Trophoblast cell (in vitro differentiated cells and primary cell): ENCODE data around the gene AIP.

ENCODE experiments used
- DNase-seq, 2 donors: peaks; one replicate each; pipeline ENCODE4 v3.0.0-alpha.2; 2016
- H2AFZ ChIP-seq: 2 replicates; pipeline ENCODE4 v1.6.1; 2013; ENCODE audit warnings: low read length, moderate library complexity, mild to moderate bottlenecking; ENCODE audit not compliant: insufficient read depth, poor library complexity
- H2AK5ac ChIP-seq: 2 replicates; pipeline ENCODE4 v1.6.1; 2013; ENCODE audit warnings: mild to moderate bottlenecking, low read length
- H2BK120ac ChIP-seq: 2 replicates; pipeline ENCODE4 v1.6.1; 2013; ENCODE audit warnings: low read length, mild to moderate bottlenecking, moderate library complexity; ENCODE audit not compliant: insufficient read depth, poor library complexity
- H2BK12ac ChIP-seq: 2 replicates; pipeline ENCODE4 v1.6.1; 2013; ENCODE audit warnings: mild to moderate bottlenecking, low read length, moderate library complexity
- H2BK5ac ChIP-seq: 2 replicates; pipeline ENCODE4 v1.6.1; 2013; ENCODE audit warnings: low read length, low read depth, moderate library complexity, mild to moderate bottlenecking; ENCODE audit not compliant: poor library complexity
- H3K14ac ChIP-seq: 2 replicates; pipeline ENCODE4 v1.6.1; 2013; ENCODE audit warnings: mild to moderate bottlenecking, low read length
- H3K18ac ChIP-seq: 2 replicates; pipeline ENCODE4 v1.6.1; 2013; ENCODE audit warnings: mild to moderate bottlenecking, low read length
- H3K23ac ChIP-seq: 2 replicates; pipeline ENCODE4 v1.6.1; 2013; ENCODE audit warnings: low read length
- H3K27ac ChIP-seq: 2 replicates; pipeline ENCODE4 v1.5.1; 2013; ENCODE audit warnings: low read depth, mild to moderate bottlenecking, inconsistent platforms, low read length, moderate library complexity
- H3K27me3 ChIP-seq: 2 replicates; pipeline ENCODE4 v1.6.1; 2013; ENCODE audit warnings: inconsistent platforms, mild to moderate bottlenecking, low read length, moderate library complexity; ENCODE audit not compliant: insufficient read depth
- H3K36me3 ChIP-seq, 2 experiments: 1 replicate in 1 of 2; 2 replicates in 1 of 2; pipeline ENCODE4 v1.6.1; 2013; ENCODE audit warnings: low read length in 2 of 2, mild to moderate bottlenecking in 2 of 2, moderate library complexity in 1 of 2; ENCODE audit not compliant: insufficient read depth in 2 of 2, control insufficient read depth in 1 of 2
- H3K4ac ChIP-seq: 2 replicates; pipeline ENCODE4 v1.6.1; 2013; ENCODE audit warnings: low read depth, mild to moderate bottlenecking, low read length, moderate library complexity
- H3K4me1 ChIP-seq, 2 experiments: 1 replicate in 1 of 2; 2 replicates in 1 of 2; pipeline ENCODE4 v1.6.1; 2013; ENCODE audit warnings: low read length in 2 of 2, mild to moderate bottlenecking in 2 of 2, moderate library complexity in 1 of 2; ENCODE audit not compliant: insufficient read depth in 2 of 2, control insufficient read depth in 1 of 2
- H3K4me2 ChIP-seq: 2 replicates; pipeline ENCODE4 v1.6.1; 2013; ENCODE audit warnings: inconsistent platforms, mild to moderate bottlenecking, low read length, moderate library complexity
- H3K4me3 ChIP-seq: 2 replicates; pipeline ENCODE4 v1.5.1; 2013; ENCODE audit warnings: mild to moderate bottlenecking, low read depth, low read length, inconsistent platforms
- H3K79me1 ChIP-seq: one replicate; pipeline ENCODE4 v1.6.1; 2013; ENCODE audit warnings: low read length
- H3K79me2 ChIP-seq: 2 replicates; pipeline ENCODE4 v1.6.1; 2013; ENCODE audit warnings: low read length, mild to moderate bottlenecking; ENCODE audit not compliant: control insufficient read depth, insufficient read depth, poor library complexity
- H3K9ac ChIP-seq: 2 replicates; pipeline ENCODE4 v1.6.1; 2013; ENCODE audit warnings: mild to moderate bottlenecking, low read length
- H3K9me3 ChIP-seq: 2 replicates; pipeline ENCODE4 v1.6.1; 2013; ENCODE audit warnings: low read depth, mild to moderate bottlenecking, control low read depth, inconsistent platforms, low read length; ENCODE audit not compliant: insufficient read depth
- H4K12ac ChIP-seq: 2 replicates; pipeline ENCODE4 v1.6.1; 2013; ENCODE audit warnings: low read depth, mild to moderate bottlenecking, low read length, moderate library complexity
- H4K8ac ChIP-seq: 2 replicates; pipeline ENCODE4 v1.6.1; 2013; ENCODE audit warnings: low read depth, mild to moderate bottlenecking, low read length, moderate library complexity
- H4K91ac ChIP-seq: one replicate; pipeline ENCODE4 v1.6.1; 2013; ENCODE audit warnings: low read depth, mild to moderate bottlenecking, low read length, moderate library complexity
- whole genome bisulfite sequencing: extraction: QIAGEN DNeasy Blood & Tissue Kit; methylation state at CpG from one replicate; pipeline ENCODE4 v1.1.7; 2013; ENCODE audit warnings: missing lambda C conversion rate; ENCODE audit not compliant: insufficient read length, insufficient coverage; ENCODE audit errors: extremely low coverage; 5-methylcytosine and 5-hydroxymethylcytosine counted together

AIP gene

GRCh38 chr11:67517784-67518552 is 35.1 kb downstream of the AIP start:
- no peak for DNase-seq
- Histone ChIP-seq H3K79me1 (no peaks in the 10 kb centered on the region), H2BK120ac (no peak overlapping the region), H4K91ac (no peak overlapping the region), H3K23ac (no peak overlapping the region), H3K14ac (no peak overlapping the region), H3K36me3 (no peaks in the 10 kb centered on the region), H3K4me3 (no peak overlapping the region), H3K4me2 (no peak overlapping the region), H3K9ac (no peak overlapping the region), H3K27me3 (no peaks in the 10 kb centered on the region), H3K79me2 (no peaks in the 10 kb centered on the region), H3K27ac (no peak overlapping the region), H3K9me3 (peaks cover 1% of the 10 kb centered on the region), H3K4me1 (no peaks in the 10 kb centered on the region), H4K8ac (no peak overlapping the region), H3K18ac (no peak overlapping the region), H2AK5ac (no peak overlapping the region), H2AFZ (no peak overlapping the region), H3K4ac (no peak overlapping the region), H4K12ac (no peak overlapping the region), H2BK5ac (no peak overlapping the region), H2BK12ac (no peak overlapping the region)
- no CpG with 5 or more reads among the region's 10 CpGs for WGBS

- Histone ChIP-seq H3K4me3 (no peak overlapping the region), H3K9me3 (peaks cover 1% of the 10 kb centered on the region), H2AFZ (no peak overlapping the region), H3K79me2 (no peaks in the 10 kb centered on the region), H2BK5ac (no peak overlapping the region), H2BK12ac (no peak overlapping the region), H4K8ac (no peak overlapping the region), H4K91ac (no peak overlapping the region), H4K12ac (no peak overlapping the region), H2AK5ac (no peak overlapping the region), H3K27me3 (no peaks in the 10 kb centered on the region), H3K4ac (no peak overlapping the region), H3K36me3 (no peaks in the 10 kb centered on the region), H3K14ac (no peak overlapping the region), H3K27ac (no peak overlapping the region), H3K9ac (no peak overlapping the region), H3K18ac (no peak overlapping the region), H3K4me2 (no peak overlapping the region), H3K23ac (no peak overlapping the region), H3K4me1 (no peaks in the 10 kb centered on the region), H2BK120ac (no peak overlapping the region), H3K79me1 (no peaks in the 10 kb centered on the region)
- no CpG with 5 or more reads among the region's 32 CpGs for WGBS
- DNase-seq, result no peak
Observed at GRCh38 chr11:67519726-67520125, 36.9 kb downstream of the AIP start.

DNA sequence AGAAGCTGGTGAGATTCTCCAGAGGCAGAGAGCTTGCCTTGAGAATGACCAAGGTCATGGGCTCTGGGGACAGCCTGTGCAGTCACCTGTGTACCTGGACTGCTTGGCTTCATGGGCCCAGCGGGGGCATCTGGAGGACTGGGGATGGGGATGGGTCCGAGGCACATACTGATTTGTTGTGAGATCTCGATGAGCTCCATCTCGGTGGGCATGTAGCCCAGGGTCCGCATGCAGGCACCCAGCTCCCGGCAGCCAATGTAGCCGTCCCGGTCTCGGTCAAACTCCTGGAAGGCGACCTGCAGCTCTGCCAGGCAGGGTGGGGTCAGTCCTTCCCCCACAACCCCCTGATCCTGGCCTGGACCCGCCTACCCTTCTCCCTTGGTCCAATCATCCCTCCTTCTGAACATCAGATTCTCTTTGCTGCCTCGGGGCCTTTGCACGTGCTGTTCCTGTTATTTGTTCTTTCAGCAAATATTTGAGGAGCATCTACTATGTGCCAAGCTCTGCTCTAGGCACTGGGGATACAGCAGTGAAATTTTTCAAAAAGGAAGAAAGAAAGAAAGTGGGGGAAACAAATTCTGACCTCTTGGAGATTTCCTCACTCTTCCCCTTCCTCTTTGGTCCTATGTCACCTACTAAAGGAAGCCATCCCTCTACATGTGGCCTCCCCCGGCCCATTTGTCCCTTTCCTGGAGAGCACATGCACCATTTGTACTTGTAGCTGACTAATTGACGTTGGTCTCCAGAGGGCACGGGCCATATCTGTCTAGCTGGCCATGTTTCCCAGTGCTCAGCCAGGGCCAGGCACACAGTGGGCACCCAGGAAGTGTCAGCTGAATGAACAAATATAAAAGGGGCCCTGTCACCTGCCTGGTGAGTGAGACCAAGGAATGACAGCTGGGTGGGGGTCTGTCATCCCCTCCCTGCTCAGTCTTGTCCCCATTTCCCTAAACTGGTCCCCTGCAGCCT is 38.3 kb downstream of the AIP start:
- Histone ChIP-seq H3K79me1 (no peaks in the 10 kb centered on the region), H3K36me3 (no peaks in the 10 kb centered on the region), H2BK12ac (no peak overlapping the region), H2BK120ac (no peak overlapping the region), H3K23ac (no peak overlapping the region), H2AK5ac (no peak overlapping the region), H3K79me2 (no peaks in the 10 kb centered on the region), H4K12ac (no peak overlapping the region), H3K9ac (no peak overlapping the region), H3K4ac (no peak overlapping the region), H4K91ac (no peak overlapping the region), H3K18ac (no peak overlapping the region), H3K4me3 (no peak overlapping the region), H3K27me3 (no peaks in the 10 kb centered on the region), H3K9me3 (peaks cover 1% of the 10 kb centered on the region), H2AFZ (no peak overlapping the region), H3K27ac (no peak overlapping the region), H3K4me1 (no peaks in the 10 kb centered on the region), H3K4me2 (no peak overlapping the region), H2BK5ac (no peak overlapping the region), H3K14ac (no peak overlapping the region), H4K8ac (no peak overlapping the region)
- DNase-seq, result no peak
- WGBS, result no CpG with 5 or more reads among the region's 16 CpGs

- no peaks in the 10 kb centered on the region for H3K27me3 ChIP-seq
- no peak overlapping the region for H3K4ac ChIP-seq
- H4K8ac ChIP-seq, result no peak overlapping the region
- H2BK12ac ChIP-seq, result no peak overlapping the region
- H3K18ac ChIP-seq, result no peak overlapping the region
- no peaks in the 10 kb centered on the region for H3K79me2 ChIP-seq
- H2BK120ac ChIP-seq, result no peak overlapping the region
- no peaks in the 10 kb centered on the region for H3K36me3 ChIP-seq
- H3K4me1 ChIP-seq, result no peaks in the 10 kb centered on the region
- no peak overlapping the region for H2AFZ ChIP-seq
- H2AK5ac ChIP-seq, result no peak overlapping the region
- no CpG with 5 or more reads among the region's 10 CpGs for WGBS
- H4K91ac ChIP-seq, result no peak overlapping the region
- no peak overlapping the region for H3K9ac ChIP-seq
- DNase-seq, result no peak
- no peak overlapping the region for H3K4me2 ChIP-seq
- no peak overlapping the region for H3K14ac ChIP-seq
- H3K4me3 ChIP-seq, result no peak overlapping the region
- H3K9me3 ChIP-seq, result peaks cover 3% of the 10 kb centered on the region
- H2BK5ac ChIP-seq, result no peak overlapping the region
- H3K27ac ChIP-seq, result no peak overlapping the region
- no peak overlapping the region for H4K12ac ChIP-seq
- H3K79me1 ChIP-seq, result no peaks in the 10 kb centered on the region
- no peak overlapping the region for H3K23ac ChIP-seq
Observed at GRCh38 chr11:67521924-67522323, 39.1 kb downstream of the AIP start.
